GM18508 (cell line): Measurements from ENCODE around the gene NUCKS1.

ENCODE experiments used
- ATAC-seq: cut with Tn5 transposase; IDR thresholded peaks from one replicate; pipeline ENCODE4 v1.9.1; 2021; ENCODE audit warnings: moderate number of reproducible peaks; ENCODE audit not compliant: insufficient read depth, unreplicated experiment

Gene NUCKS1

DNA sequence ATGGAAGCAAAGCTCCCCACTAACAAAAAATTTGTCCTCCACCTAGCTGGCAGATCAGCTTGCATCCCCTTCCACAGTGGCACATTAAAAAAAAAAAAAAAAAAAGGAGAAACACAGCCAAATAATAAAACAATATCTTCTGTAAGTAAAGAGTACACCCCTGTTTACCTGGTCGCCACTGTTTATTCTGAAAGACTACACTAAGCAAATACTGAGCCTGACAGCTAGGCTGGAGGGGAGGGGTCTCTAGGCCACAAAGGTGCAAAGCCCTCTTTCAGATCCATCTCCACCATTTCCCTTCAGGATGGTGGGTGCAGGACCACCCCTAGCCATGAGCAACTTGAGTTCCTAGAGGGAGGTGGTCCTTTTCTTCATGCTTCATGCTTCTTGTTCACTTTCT is 46.9 kb downstream of the NUCKS1 start:
- no peak for ATAC-seq

DNA sequence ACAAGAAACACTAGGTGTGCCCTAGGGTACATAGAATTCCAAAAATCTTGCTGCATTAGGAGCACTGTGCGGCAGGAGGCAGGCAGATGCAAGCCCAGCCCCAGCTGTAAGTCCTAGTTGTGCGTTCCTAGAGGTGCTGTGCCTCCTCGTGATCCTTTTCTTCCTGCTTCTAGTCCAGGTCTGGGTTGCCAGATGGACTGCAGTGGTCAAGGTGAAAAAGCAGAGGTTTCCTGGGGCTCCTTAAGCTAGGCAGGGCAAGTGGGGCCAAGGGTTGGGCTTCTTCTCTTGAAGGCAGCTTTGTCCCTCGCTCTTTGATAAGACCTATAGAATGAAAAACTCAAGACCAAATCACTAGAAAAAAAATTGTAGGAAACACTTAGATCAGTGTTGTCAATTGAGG is 48.1 kb downstream of the NUCKS1 start:
- ATAC-seq: no peak

GRCh38 chr1:205701420-205701819 is 48.6 kb downstream of the NUCKS1 start:
- no peak for ATAC-seq

- ATAC-seq: no peak
Observed at GRCh38 chr1:205700865-205701401, 49.0 kb downstream of the NUCKS1 start.

DNA sequence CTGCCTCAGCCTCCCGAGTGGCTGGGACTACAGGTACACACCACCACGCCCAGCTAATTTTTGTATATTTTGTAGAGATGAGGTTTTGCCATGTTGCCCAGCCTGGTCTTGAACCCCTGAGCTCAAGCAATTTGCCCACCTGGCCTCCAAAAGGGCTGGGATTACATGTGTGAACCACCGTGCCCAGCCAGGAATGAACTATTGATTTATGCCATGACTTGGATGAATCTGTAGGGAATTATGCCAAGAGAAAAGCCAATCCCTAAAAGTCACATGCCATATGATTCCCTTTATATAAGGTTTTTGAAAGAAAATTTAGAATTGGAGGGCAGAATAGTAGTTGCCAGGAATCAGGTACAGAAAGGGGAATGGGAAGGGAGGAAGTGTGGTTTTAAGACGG is 50.6 kb downstream of the NUCKS1 start:
- ATAC-seq: no peak

GRCh38 chr1:205698921-205699320 is 51.1 kb downstream of the NUCKS1 start:
- no peak for ATAC-seq

DNA sequence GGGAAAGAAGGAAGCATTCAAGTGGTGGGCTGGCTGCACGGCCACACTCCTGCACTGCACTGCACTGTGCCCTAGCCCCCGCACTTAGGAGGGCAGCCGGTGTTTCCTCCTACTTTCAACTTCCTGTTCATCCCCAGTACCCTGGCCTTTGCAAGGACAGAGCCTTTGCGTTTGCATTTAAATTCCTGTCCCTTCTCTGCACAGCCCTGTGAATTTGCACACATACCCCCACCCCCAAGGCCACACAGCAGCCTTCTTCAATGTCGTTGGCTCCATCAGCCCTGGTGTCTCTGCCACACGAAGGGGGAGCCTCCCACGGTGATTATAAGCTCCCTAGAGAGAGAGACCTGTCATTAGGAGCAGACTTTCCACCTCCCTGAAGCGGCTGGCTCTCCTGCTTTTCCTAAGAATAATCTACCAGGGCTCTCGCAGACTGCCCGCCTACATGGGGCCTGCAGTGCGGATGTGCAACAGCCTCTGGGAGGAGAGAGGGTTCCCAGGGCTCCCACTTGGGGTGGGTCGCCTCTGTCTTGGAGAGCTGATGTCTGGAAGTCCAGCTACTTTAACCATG is 56.5 kb downstream of the NUCKS1 start:
- no peak for ATAC-seq

DNA sequence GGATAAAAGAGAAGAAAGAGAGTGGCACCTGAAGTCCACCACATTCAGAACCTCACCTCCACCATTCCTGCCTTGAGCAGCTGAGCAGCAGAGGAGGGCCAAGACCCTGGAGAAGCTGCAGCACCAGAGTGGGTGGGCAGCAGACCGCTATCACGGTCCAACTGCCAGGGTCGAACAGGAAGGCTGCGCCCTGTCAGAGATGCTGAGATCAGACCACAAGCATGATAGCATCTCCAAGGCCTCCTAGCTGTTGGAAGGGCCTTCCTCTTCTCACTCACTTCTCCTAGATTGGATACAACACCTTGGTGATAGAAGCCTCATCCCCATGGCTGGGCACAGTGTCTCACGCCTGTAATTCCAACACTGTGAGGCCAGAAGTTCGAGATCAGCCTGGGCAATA is 57.6 kb downstream of the NUCKS1 start:
- no peak for ATAC-seq

DNA sequence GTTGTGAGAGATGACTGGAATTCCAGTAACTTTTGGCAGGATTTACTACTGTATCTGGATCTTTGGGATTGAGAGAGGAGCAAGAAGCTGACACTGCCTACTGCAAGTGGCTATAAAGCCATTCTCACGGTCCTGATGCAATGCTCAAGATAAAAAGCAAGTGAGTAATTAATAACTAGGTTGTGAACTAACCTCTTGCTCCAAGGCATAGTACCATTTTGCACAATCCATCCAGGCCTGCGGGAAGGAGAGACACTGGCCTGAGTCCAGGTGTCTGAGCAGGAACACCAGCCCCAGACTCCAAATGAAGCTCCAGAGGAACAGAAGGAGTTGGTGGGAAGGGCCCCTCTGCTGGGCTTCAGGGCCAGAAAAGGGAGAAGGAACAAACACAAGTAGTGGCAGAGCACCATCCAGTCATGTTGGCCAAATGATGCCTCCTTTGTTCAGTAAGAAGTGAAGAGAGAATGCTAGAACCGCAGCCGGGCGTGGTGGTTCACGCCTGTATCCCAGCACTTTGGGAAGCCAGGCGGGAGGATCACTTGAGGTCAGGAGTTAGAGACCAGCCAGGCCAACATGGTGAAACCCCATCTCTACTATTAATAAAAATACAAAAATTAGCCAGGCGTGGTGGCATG is 59.7 kb downstream of the NUCKS1 start:
- no peak for ATAC-seq

GRCh38 chr1:205689479-205689878 is 60.5 kb downstream of the NUCKS1 start:
- ATAC-seq: no peak

GRCh38 chr1:205688171-205689080 is 61.6 kb downstream of the NUCKS1 start:
- no peak for ATAC-seq

DNA sequence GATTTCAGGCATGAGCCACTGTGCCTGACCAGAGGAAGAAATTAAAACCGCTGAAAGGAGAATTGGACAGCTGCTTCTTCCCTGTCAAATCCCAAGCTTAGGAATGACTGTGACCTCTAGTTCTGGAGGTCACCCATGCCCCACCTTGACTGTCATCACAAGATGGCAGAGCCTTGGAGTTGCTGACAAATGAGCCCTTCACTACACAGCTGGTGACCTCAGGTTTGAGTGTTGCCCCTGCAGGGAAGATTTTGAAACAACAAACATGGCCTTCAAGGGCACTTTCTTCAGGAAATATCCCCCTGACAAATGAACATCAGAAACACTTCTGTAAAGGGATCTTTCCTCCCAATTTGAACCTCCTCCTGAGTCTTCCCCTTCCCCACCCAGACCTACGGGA is 62.7 kb downstream of the NUCKS1 start:
- no peak for ATAC-seq

- ATAC-seq: no peak
Observed at GRCh38 chr1:205681364-205681763, 68.6 kb downstream of the NUCKS1 start.

DNA sequence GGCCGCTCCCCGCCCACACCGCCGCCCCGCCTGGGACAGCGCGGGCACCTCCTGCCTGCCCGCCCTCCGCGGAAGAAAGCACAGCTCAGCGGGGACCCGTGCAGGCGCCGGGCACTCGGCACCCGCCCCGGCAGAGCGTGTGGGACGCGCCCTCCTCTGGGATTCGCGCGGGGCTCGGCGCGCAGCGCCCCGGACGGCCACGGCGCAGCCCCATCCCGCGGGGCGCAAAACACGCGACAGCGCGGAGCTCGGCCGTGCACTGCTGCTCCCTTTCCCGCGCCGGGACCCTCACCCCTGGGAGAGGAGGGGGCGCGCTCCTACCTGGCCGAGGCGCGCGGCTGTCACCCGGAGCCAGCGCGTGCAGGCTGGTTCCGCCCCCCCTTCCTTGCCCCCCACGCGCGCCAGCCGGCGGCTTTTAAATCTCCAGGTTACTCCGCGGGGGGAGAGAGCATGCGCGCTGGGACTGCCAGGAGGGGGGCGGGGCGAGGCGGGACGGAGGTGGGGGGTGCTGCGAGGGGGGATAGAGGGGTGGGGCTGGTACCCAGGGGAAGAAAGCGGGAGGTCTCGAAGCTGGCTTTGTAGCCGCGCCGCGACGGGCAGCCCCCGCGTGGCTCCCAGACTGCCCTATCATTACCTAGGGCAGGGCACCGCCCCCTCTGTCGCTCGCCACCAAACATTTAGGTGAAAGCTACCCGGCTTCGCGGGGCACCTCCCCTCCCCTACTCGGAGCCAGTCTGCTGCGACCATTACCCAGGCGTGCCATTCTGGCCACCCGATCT is 69.7 kb downstream of the NUCKS1 start, which contains the start of gene SLC45A3:
TSS of gene SLC45A3 (minus strand) at position 437 of the 779 bp plus-strand sequence. CDS start 15,853 bp downstream, outside the sequence.
- no peak for ATAC-seq

GRCh38 chr1:205678286-205679111 is 71.5 kb downstream of the NUCKS1 start:
- ATAC-seq: no peak

DNA sequence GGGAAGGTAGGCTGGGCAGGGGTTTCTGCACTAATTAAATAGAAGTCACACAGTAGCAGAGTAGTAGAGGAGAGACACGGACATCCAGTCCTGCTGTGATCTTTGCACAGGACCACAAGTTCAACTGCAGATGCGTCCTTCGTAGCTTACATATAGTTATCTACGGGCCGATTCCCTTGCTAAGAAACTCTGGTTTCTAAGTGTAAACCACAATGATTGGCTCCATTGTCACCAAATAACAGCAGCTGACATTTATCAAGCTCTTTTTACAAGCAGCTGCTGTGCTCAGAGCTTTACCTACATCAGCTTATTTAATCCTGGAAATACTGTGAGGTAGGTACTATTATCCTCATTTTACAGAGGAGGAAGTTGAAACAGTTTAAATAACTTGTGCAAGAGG is 72.8 kb downstream of the NUCKS1 start:
- no peak for ATAC-seq

GRCh38 chr1:205676597-205676996 is 73.4 kb downstream of the NUCKS1 start:
- no peak for ATAC-seq

DNA sequence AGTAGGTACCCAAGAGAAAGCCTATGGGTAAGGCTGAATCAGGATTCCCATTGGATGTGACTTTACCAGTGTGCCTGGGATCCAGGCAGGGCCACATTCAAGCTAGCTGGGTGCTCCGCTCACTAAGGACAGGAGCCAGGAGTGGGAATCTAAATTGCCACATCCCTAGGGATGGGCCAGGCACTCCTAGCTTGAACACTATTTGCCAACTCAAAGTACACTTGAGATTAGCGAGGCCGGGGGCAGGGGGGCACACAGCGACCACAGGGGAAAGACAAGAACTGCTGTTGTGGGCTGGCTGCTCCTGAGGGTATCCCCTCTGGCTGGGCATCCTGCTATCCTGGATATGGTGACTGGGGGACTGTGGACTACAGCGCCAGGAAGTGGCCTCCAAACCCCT is 74.0 kb downstream of the NUCKS1 start:
- ATAC-seq: no peak

- ATAC-seq: no peak
Observed at GRCh38 chr1:205675247-205675646, 74.7 kb downstream of the NUCKS1 start.
